ENCODE data around the gene ZNF837. TPM values are rescaled to one million over a fixed set of nuclear protein-coding genes. Genes with fewer than 3 reads are reported as not detected.
A peak's percentile ranks its signal among the peaks of the same experiment; 100 is the strongest.

ZNF837 gene
- polyA plus RNA-seq, 1 donor (not counting 4 experiments of a cell fraction or from before 2014, with no cell fraction given) = 0.29 TPM

DNA sequence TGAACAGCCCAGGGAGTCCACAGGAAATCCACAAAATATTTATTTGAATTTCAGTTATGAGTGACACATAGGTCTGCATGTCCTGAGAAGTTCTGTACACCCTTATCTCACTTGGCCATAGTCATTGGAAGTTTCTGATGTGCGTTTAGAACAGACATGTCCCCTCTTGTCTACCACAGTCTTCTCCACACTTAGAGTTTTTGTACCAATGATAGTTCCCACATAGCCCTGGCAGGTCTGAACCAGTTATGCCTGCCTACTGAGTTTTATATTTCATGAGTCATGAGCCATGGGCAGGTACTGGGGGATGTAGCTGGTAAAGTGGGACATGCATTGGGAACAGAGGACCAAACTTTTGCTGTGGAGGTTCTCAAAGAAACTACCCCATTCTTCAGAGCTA is 47.8 kb upstream of the ZNF837 start:
- dilution Hi-C loops (cut with MboI; ENCODE audit: extremely low pct_ligation_motif_present, low sequenced_read_pairs) = no loop called here
- H4K20me1 ChIP-seq (ENCODE audit: control insufficient read depth, extremely low read depth, insufficient read depth, low read length) = no peaks in the 10 kb centered on the region
- peaks cover 26% of the 10 kb centered on the region for H3K9me3 ChIP-seq (ENCODE audit: control insufficient read depth, low read depth, low read length)
- peak overlapping the region; percentile 17 for H2AFZ ChIP-seq (ENCODE audit: control insufficient read depth, low read length)
- H3K36me3 ChIP-seq (ENCODE audit: control insufficient read depth in 2 of 2, extremely low read depth in 1 of 2, insufficient read depth in 2 of 2, low read length in 2 of 2) = peaks cover 4 to 6% of the 10 kb centered on the region in 2 experiments
- H3K27ac ChIP-seq (ENCODE audit: control insufficient read depth, insufficient read depth, low read length) = peak overlapping the region; percentile 58
- peak overlapping the region; percentile 18 for H3K9ac ChIP-seq (ENCODE audit: control insufficient read depth, extremely low read depth, insufficient read depth, low read length)
- no peaks in the 10 kb centered on the region for H3K79me2 ChIP-seq (ENCODE audit: control insufficient read depth, insufficient read depth, low read length)
- TF ChIP-seq, protein P1, sequence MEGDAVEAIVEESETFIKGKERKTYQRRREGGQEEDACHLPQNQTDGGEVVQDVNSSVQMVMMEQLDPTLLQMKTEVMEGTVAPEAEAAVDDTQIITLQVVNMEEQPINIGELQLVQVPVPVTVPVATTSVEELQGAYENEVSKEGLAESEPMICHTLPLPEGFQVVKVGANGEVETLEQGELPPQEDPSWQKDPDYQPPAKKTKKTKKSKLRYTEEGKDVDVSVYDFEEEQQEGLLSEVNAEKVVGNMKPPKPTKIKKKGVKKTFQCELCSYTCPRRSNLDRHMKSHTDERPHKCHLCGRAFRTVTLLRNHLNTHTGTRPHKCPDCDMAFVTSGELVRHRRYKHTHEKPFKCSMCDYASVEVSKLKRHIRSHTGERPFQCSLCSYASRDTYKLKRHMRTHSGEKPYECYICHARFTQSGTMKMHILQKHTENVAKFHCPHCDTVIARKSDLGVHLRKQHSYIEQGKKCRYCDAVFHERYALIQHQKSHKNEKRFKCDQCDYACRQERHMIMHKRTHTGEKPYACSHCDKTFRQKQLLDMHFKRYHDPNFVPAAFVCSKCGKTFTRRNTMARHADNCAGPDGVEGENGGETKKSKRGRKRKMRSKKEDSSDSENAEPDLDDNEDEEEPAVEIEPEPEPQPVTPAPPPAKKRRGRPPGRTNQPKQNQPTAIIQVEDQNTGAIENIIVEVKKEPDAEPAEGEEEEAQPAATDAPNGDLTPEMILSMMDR (optimal IDR thresholded peaks at IDR 0.05 in 1 of 3, IDR thresholded peaks at IDR 0.05 in 1 of 3, conservative IDR thresholded peaks at IDR 0.05 in 1 of 3; ENCODE audit: extremely low read depth in 1 of 3, insufficient read depth in 2 of 3, low read length in 3 of 3) = no peak
- TF ChIP-seq EZH2 (IDR thresholded peaks at IDR 0.05; ENCODE audit: low read length) = no peak
- no peaks in the 10 kb centered on the region for H3K9me1 ChIP-seq (ENCODE audit: control insufficient read depth, extremely low read depth, insufficient read depth, low read length)
- FAIRE-seq (peak; percentile 97), DNase-seq (ENCODE audit: low read depth, low spot score) (peak; percentile 79)
- H3K4me3 ChIP-seq (ENCODE audit: control insufficient read depth in 2 of 3, extremely low read depth in 1 of 3, insufficient read depth in 2 of 3, low read depth in 1 of 3, low read length in 3 of 3) = peak overlapping the region in 2 of 3 experiments; percentile 6 to 30
- peaks cover 16% of the 10 kb centered on the region for H3K4me1 ChIP-seq (ENCODE audit: control insufficient read depth, extremely low read depth, insufficient read depth, low read length)
- H3K4me2 ChIP-seq (ENCODE audit: control insufficient read depth, extremely low read depth, insufficient read depth, low read depth, low read length) = peak overlapping the region; percentile 58
- no peaks in the 10 kb centered on the region for H3K27me3 ChIP-seq (ENCODE audit: control insufficient read depth, extremely low read depth, insufficient read depth, low read length)

DNA sequence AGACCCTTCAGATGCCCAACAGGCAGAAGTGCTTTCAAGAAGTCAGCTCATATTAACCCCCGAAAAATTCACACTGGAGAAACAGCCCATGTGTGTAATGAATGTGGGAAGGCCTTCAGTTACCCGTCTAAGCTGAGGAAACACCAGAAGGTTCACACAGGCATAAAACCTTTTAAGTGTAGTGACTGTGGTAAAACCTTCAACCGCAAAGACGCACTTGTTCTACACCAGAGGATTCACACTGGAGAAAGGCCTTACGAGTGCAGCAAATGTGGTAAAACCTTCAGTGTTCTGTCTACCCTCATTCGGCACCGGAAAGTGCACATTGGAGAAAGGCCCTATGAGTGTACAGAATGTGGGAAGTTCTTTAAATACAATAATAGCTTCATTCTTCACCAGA is 36.2 kb upstream of the ZNF837 start:
- Histone ChIP-seq H3K27ac (ENCODE audit: control insufficient read depth, insufficient read depth, low read length) (no peak overlapping the region), H3K9me3 (ENCODE audit: control insufficient read depth, low read depth, low read length) (no peaks in the 10 kb centered on the region), H3K4me1 (ENCODE audit: control insufficient read depth, extremely low read depth, insufficient read depth, low read length) (no peaks in the 10 kb centered on the region), H2AFZ (ENCODE audit: control insufficient read depth, low read length) (no peak overlapping the region), H3K27me3 (ENCODE audit: control insufficient read depth, extremely low read depth, insufficient read depth, low read length) (no peaks in the 10 kb centered on the region), H3K4me3 (ENCODE audit: control insufficient read depth in 2 of 3, extremely low read depth in 1 of 3, insufficient read depth in 2 of 3, low read depth in 1 of 3, low read length in 3 of 3) (no peak overlapping the region), H4K20me1 (ENCODE audit: control insufficient read depth, extremely low read depth, insufficient read depth, low read length) (no peaks in the 10 kb centered on the region), H3K79me2 (ENCODE audit: control insufficient read depth, insufficient read depth, low read length) (peaks cover 7% of the 10 kb centered on the region), H3K9ac (ENCODE audit: control insufficient read depth, extremely low read depth, insufficient read depth, low read length) (no peak overlapping the region), H3K36me3 (ENCODE audit: control insufficient read depth in 2 of 2, extremely low read depth in 1 of 2, insufficient read depth in 2 of 2, low read length in 2 of 2) (peaks cover 18 to 29% of the 10 kb centered on the region in 2 experiments), H3K4me2 (ENCODE audit: control insufficient read depth, extremely low read depth, insufficient read depth, low read depth, low read length) (no peak overlapping the region), H3K9me1 (ENCODE audit: control insufficient read depth, extremely low read depth, insufficient read depth, low read length) (no peaks in the 10 kb centered on the region)
- no peak for TF ChIP-seq EZH2 (IDR thresholded peaks at IDR 0.05; ENCODE audit: low read length)
- TF ChIP-seq, protein P1 (optimal IDR thresholded peaks at IDR 0.05 in 1 of 3, IDR thresholded peaks at IDR 0.05 in 1 of 3, conservative IDR thresholded peaks at IDR 0.05 in 1 of 3; ENCODE audit: extremely low read depth in 1 of 3, insufficient read depth in 2 of 3, low read length in 3 of 3) = no peak
- no peak for FAIRE-seq
- no peak for DNase-seq (ENCODE audit: low read depth, low spot score)
- dilution Hi-C loops (cut with MboI; ENCODE audit: extremely low pct_ligation_motif_present, low sequenced_read_pairs) = no loop called here
